HG03280 (cell line): Measurements from ENCODE around the gene USP6NL.

ENCODE experiments used
- ATAC-seq: cut with Tn5 transposase; IDR thresholded peaks from one replicate; pipeline ENCODE4 v1.9.1; 2021; ENCODE audit warnings: mild to moderate bottlenecking, moderate library complexity; ENCODE audit not compliant: unreplicated experiment

USP6NL gene

GRCh38 chr10:11429439-11430052 is 181.9 kb downstream of the USP6NL start:
- ATAC-seq: no peak

DNA sequence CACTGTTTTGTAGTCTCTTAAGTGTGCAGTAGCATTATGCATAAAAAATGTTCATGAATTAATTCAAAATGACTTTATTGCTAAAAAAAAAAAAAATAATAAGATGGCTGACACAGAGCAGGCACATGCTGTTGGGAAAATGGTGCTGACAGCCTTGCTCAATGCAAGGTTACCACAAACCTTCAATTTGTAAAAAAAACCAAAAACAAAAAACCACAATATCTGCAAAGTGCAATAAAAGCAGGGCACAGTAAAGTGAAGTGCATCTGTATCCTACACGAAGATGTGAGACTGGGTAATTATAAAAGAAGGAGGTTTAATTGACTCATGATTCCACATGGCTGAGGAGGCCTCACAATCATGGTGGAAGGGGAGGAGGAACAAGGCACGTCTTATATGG is 185.8 kb downstream of the USP6NL start:
- ATAC-seq: no peak

DNA sequence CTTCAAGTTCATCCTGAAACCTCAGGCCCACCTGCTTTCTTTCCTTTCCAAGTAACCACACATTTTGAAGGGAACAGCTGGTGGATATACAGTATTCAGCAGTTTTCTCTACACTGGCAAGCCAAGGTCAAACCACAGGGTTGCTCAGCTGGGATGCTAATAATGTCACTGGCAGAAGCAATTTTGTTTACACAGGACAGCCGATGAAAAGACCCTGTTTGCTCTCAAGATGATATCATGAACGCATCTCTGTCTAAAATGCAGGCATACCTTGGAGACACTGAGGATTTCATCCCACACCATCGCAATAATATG is 186.2 kb downstream of the USP6NL start:
- no peak for ATAC-seq

DNA sequence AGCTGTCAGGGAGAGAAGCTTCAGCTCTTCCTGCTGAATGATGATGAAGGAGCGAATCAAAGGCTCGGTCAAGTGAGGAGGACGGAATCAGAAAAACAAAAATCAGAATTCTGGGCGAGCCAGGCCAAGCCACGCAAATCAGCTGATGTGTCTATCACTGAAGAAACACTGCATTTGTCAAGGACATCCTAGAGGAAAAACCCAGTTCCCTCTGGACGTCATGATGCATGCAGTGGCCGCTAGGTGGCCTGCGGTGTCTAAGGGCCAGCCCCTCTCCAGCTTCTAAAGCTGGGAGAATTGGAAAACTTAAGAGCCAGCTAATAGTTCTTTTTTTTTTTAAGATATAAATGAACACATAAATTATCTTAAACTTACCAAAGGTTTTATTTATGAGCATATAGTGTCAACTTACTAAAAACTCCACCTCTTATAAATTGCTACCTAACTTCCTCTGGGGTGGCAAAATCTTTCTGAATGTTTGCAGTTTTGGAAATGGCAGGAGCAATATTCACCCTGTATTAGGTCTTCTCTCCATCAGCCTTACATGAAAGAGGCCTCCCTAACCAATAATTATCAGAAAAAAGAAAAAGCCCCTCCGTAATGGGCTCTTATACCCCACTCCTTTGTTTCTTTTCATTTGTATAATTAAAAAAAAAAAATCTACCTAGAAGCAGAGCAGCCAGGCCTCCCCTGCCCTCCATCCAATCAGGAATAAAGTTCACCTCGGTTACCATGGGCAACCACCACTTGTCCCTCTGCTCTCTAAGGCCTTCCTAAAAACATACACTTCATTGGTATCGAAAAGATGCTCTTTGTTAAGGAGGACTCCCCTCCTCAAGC is 186.8 kb downstream of the USP6NL start:
- ATAC-seq: peak; percentile 58

GRCh38 chr10:11416974-11417373 is 194.5 kb downstream of the USP6NL start:
- no peak for ATAC-seq

GRCh38 chr10:11415095-11415494 is 196.4 kb downstream of the USP6NL start:
- no peak for ATAC-seq

DNA sequence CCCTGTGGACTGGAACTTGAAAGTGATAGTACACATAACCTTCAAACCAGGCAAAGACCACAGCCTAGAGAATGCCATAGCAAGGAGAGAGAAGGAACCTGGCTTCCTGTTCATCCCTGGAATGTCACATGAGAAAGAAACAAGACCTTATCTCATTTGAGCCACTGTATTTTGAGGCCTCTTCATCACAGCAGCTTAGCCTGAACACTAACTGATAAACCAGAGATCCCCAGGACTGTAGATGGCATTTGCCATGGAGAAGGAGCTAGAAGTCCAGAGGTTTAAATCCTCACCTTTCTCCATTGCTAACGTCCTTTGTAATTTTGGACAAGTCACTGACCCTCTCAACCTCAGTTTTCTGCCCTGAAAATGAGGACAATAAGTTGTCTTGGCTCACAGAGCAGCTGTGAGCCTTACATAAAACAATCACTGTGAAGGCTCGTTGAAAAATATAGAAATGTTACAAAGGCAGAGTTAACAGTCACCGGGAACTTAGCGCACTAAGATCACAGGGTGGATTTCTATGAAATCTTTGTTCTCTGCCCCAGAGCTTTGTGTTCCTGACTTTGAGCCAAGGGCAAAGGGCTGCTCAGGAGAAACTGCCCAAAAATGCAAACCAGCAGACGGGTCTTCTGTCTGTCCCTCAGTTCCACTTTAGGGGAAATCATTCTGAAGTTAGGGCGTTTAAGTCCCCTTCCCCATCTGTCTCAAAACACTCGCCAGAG is 197.0 kb downstream of the USP6NL start:
- no peak for ATAC-seq

GRCh38 chr10:11411926-11412545 is 199.4 kb downstream of the USP6NL start:
- ATAC-seq: no peak

DNA sequence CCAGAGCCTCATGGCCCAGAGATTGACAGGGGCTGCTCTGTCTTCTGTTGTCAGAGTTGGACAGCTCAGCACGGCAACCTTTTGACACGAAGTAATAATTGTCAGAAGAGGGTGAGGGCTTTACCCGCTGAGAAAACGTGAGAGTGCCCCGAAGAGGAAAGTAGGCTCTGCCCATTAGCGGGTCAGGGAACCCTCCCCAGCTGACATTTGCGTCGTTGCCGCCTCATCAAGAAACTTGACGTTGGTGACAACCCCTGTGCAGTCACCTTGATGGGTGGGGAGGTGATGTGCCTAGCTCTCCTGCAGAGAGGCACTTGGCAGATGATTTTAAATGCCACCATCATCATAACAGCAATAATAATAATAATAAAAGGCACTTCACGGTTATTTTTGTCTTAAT is 202.1 kb downstream of the USP6NL start:
- no peak for ATAC-seq

GRCh38 chr10:11407939-11408338 is 203.5 kb downstream of the USP6NL start:
- no peak for ATAC-seq

DNA sequence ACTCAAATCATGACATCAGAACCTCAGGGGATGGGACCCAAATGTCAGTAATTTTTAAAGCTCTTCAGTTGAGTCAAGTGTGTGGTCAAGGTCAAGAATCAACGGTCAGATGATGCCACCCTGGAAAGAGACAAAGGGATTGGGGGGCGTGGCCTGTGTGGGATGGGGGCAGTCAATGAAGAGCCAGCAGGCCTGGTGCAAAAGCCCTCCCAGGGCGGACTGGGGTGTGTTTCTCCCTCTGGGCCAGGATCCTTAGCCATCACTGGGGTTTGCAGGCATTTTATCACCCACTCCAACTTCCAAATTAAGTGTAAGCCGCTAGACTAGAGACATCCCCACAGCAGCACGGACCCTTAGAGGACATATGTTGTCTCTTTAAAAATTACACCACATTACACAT is 204.7 kb downstream of the USP6NL start:
- ATAC-seq: no peak

DNA sequence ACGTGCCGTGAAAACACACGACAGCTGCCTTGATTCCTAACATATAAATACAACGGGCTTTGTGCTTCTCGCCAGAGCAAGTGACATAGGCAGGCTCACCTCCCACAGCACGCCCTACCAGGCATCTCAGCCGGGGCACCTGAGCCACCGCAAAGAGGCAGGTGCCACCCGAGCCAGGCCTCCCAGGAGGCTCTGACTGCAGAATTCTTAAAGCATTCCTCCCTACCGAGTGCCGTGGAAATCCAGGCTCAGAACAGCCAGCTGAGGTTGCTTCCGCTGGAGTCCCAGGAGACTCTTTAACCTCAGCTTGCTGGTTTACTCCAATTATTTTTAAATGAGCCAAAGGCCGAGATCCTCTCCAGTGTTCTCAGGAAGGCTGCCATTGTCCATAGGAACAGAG is 206.5 kb downstream of the USP6NL start:
- ATAC-seq: no peak
